ENCODE data around the gene PSPH.

GRCh38 chr7:55969391-55969790 is 81.9 kb downstream of the PSPH start:
- TF ChIP-seq, protein P1, sequence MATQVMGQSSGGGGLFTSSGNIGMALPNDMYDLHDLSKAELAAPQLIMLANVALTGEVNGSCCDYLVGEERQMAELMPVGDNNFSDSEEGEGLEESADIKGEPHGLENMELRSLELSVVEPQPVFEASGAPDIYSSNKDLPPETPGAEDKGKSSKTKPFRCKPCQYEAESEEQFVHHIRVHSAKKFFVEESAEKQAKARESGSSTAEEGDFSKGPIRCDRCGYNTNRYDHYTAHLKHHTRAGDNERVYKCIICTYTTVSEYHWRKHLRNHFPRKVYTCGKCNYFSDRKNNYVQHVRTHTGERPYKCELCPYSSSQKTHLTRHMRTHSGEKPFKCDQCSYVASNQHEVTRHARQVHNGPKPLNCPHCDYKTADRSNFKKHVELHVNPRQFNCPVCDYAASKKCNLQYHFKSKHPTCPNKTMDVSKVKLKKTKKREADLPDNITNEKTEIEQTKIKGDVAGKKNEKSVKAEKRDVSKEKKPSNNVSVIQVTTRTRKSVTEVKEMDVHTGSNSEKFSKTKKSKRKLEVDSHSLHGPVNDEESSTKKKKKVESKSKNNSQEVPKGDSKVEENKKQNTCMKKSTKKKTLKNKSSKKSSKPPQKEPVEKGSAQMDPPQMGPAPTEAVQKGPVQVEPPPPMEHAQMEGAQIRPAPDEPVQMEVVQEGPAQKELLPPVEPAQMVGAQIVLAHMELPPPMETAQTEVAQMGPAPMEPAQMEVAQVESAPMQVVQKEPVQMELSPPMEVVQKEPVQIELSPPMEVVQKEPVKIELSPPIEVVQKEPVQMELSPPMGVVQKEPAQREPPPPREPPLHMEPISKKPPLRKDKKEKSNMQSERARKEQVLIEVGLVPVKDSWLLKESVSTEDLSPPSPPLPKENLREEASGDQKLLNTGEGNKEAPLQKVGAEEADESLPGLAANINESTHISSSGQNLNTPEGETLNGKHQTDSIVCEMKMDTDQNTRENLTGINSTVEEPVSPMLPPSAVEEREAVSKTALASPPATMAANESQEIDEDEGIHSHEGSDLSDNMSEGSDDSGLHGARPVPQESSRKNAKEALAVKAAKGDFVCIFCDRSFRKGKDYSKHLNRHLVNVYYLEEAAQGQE (IDR thresholded peaks at IDR 0.05; ENCODE audit: insufficient read depth in 1 of 2, low read depth in 2 of 2, low read length in 1 of 2), result no peak
- TF ChIP-seq, protein P2, sequence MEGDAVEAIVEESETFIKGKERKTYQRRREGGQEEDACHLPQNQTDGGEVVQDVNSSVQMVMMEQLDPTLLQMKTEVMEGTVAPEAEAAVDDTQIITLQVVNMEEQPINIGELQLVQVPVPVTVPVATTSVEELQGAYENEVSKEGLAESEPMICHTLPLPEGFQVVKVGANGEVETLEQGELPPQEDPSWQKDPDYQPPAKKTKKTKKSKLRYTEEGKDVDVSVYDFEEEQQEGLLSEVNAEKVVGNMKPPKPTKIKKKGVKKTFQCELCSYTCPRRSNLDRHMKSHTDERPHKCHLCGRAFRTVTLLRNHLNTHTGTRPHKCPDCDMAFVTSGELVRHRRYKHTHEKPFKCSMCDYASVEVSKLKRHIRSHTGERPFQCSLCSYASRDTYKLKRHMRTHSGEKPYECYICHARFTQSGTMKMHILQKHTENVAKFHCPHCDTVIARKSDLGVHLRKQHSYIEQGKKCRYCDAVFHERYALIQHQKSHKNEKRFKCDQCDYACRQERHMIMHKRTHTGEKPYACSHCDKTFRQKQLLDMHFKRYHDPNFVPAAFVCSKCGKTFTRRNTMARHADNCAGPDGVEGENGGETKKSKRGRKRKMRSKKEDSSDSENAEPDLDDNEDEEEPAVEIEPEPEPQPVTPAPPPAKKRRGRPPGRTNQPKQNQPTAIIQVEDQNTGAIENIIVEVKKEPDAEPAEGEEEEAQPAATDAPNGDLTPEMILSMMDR (IDR thresholded peaks at IDR 0.05), result no peak
- no peak for TF ChIP-seq POLR2AphosphoS5 (IDR thresholded peaks at IDR 0.05; ENCODE audit: low read depth, low read length)
